DOHH2 (cell line): ENCODE data around the gene FBXW12.

ENCODE experiments used
- H3F3A ChIP-seq: fragments of 200-600 bp; sonication (generic), shearing (Covaris generic); 2 replicates; pipeline ENCODE4 v1.6.0; 2016; ENCODE audit warnings: antibody characterized with exemption, mild to moderate bottlenecking; ENCODE audit not compliant: control insufficient read depth, insufficient read depth
- H3K27ac ChIP-seq: fragments of 200-600 bp; sonication (generic); 2 replicates; pipeline ENCODE4 v1.5.1; 2014; ENCODE audit warnings: low read depth, mild to moderate bottlenecking, low read length, moderate library complexity
- H3K27me3 ChIP-seq: fragments of 200-600 bp; sonication (generic); 2 replicates; pipeline ENCODE4 v1.6.1; 2014; ENCODE audit warnings: mild to moderate bottlenecking, low read length, mixed read lengths; ENCODE audit not compliant: control insufficient read depth
- H3K36me3 ChIP-seq: fragments of 200-600 bp; sonication (generic); 2 replicates; pipeline ENCODE4 v1.6.1; 2014; ENCODE audit warnings: mild to moderate bottlenecking, low read length, moderate library complexity, mixed read lengths; ENCODE audit not compliant: control insufficient read depth
- H3K4me1 ChIP-seq: fragments of 200-600 bp; sonication (generic); 2 replicates; pipeline ENCODE4 v1.6.1; 2014; ENCODE audit warnings: mild to moderate bottlenecking, low read length, mixed read lengths; ENCODE audit not compliant: control insufficient read depth
- H3K4me2 ChIP-seq: fragments of 200-600 bp; sonication (generic); 2 replicates; pipeline ENCODE4 v1.6.0; 2014; ENCODE audit warnings: mild to moderate bottlenecking, low read length, moderate library complexity
- H3K4me3 ChIP-seq: fragments of 200-600 bp; sonication (generic); 2 replicates; pipeline ENCODE4 v1.5.1; 2014; ENCODE audit warnings: mild to moderate bottlenecking, low read length, mixed read lengths
- H3K79me2 ChIP-seq: fragments of 200-600 bp; sonication (generic); 2 replicates; pipeline ENCODE4 v1.6.1; 2014; ENCODE audit warnings: mild to moderate bottlenecking, low read length, mixed read lengths; ENCODE audit not compliant: control insufficient read depth
- H3K9me2 ChIP-seq: fragments of 200-600 bp; sonication (generic); replicated peaks from 2 replicates; pipeline ENCODE4 v1.6.1; 2014; ENCODE audit warnings: mild to moderate bottlenecking, low read length, mixed read lengths; ENCODE audit not compliant: control insufficient read depth
- H3K9me3 ChIP-seq: fragments of 200-600 bp; sonication (generic); 2 replicates; pipeline ENCODE4 v1.6.1; 2014; ENCODE audit warnings: antibody characterized with exemption, low read length, mixed read lengths; ENCODE audit not compliant: control insufficient read depth, insufficient read depth
- H4K20me1 ChIP-seq: fragments of 200-600 bp; sonication (generic); 2 replicates; pipeline ENCODE4 v1.6.0; 2014; ENCODE audit warnings: low read depth, mild to moderate bottlenecking, antibody characterized with exemption, low read length, moderate library complexity; ENCODE audit not compliant: control insufficient read depth, insufficient read depth
- EZH2phosphoT487 ChIP-seq: fragments of 200-600 bp; sonication (generic); IDR thresholded peaks from 2 replicates; pipeline ENCODE4 v1.6.1; 2017; ENCODE audit warnings: borderline replicate concordance, mild to moderate bottlenecking, antibody characterized with exemption, low read length, moderate library complexity, mixed read lengths
- TF ChIP-seq, protein P1 (sequence below): fragments of 200-600 bp; sonication (generic); IDR thresholded peaks from one replicate; pipeline ENCODE4 v1.5.1; 2014; ENCODE audit warnings: antibody characterized with exemption, mild to moderate bottlenecking, low read depth, low read length; ENCODE audit not compliant: poor library complexity, severe bottlenecking

FBXW12 gene

GRCh38 chr3:48408823-48409281 is 36.8 kb downstream of the FBXW12 start:
- H3K36me3 ChIP-seq = no peaks in the 10 kb centered on the region
- no peaks in the 10 kb centered on the region for H4K20me1 ChIP-seq
- H3K4me1 ChIP-seq = no peaks in the 10 kb centered on the region
- no peaks in the 10 kb centered on the region for H3K9me3 ChIP-seq
- no peaks in the 10 kb centered on the region for H3F3A ChIP-seq
- no peaks in the 10 kb centered on the region for H3K9me2 ChIP-seq
- no peak overlapping the region for H3K4me2 ChIP-seq
- H3K79me2 ChIP-seq = no peaks in the 10 kb centered on the region
- TF ChIP-seq, protein P1, sequence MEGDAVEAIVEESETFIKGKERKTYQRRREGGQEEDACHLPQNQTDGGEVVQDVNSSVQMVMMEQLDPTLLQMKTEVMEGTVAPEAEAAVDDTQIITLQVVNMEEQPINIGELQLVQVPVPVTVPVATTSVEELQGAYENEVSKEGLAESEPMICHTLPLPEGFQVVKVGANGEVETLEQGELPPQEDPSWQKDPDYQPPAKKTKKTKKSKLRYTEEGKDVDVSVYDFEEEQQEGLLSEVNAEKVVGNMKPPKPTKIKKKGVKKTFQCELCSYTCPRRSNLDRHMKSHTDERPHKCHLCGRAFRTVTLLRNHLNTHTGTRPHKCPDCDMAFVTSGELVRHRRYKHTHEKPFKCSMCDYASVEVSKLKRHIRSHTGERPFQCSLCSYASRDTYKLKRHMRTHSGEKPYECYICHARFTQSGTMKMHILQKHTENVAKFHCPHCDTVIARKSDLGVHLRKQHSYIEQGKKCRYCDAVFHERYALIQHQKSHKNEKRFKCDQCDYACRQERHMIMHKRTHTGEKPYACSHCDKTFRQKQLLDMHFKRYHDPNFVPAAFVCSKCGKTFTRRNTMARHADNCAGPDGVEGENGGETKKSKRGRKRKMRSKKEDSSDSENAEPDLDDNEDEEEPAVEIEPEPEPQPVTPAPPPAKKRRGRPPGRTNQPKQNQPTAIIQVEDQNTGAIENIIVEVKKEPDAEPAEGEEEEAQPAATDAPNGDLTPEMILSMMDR = peak; percentile 64
- TF ChIP-seq EZH2phosphoT487 = no peak
- H3K27ac ChIP-seq = no peak overlapping the region
- H3K4me3 ChIP-seq = no peak overlapping the region
- no peaks in the 10 kb centered on the region for H3K27me3 ChIP-seq

GRCh38 chr3:48409291-48410201 is 37.5 kb downstream of the FBXW12 start:
- H3K4me3 ChIP-seq = no peak overlapping the region
- H3K9me3 ChIP-seq = no peaks in the 10 kb centered on the region
- no peaks in the 10 kb centered on the region for H3F3A ChIP-seq
- H3K4me2 ChIP-seq = no peak overlapping the region
- no peaks in the 10 kb centered on the region for H3K79me2 ChIP-seq
- H3K36me3 ChIP-seq = no peaks in the 10 kb centered on the region
- TF ChIP-seq EZH2phosphoT487 = no peak
- TF ChIP-seq, protein P1 = no peak
- no peaks in the 10 kb centered on the region for H3K4me1 ChIP-seq
- no peaks in the 10 kb centered on the region for H4K20me1 ChIP-seq
- no peaks in the 10 kb centered on the region for H3K27me3 ChIP-seq
- H3K9me2 ChIP-seq = no peaks in the 10 kb centered on the region
- H3K27ac ChIP-seq = no peak overlapping the region

- TF ChIP-seq, protein P1 = no peak
- no peak for TF ChIP-seq EZH2phosphoT487
- Histone ChIP-seq H4K20me1 (no peaks in the 10 kb centered on the region), H3K9me3 (no peaks in the 10 kb centered on the region), H3K36me3 (no peaks in the 10 kb centered on the region), H3K9me2 (no peaks in the 10 kb centered on the region), H3K4me3 (no peak overlapping the region), H3K27me3 (no peaks in the 10 kb centered on the region), H3F3A (no peaks in the 10 kb centered on the region), H3K79me2 (no peaks in the 10 kb centered on the region), H3K4me2 (no peak overlapping the region), H3K27ac (no peak overlapping the region), H3K4me1 (no peaks in the 10 kb centered on the region)
Measured at GRCh38 chr3:48410205-48411040, 38.4 kb downstream of the FBXW12 start.
